Choroid plexus epithelial cell (primary cell): Measurements from ENCODE around the gene MCFD2.

Experiments
- DNase-seq: peaks from one replicate; pipeline ENCODE4 v3.0.0-alpha.2; 2010; ENCODE audit warnings: low read depth
- H3K4me3 ChIP-seq: 2 replicates; pipeline ENCODE4 v1.5.1; 2011; ENCODE audit warnings: low read depth, mild to moderate bottlenecking, control low read depth, low read length, moderate library complexity
- CTCF ChIP-seq: conservative IDR thresholded peaks from 2 replicates; pipeline ENCODE4 v1.5.1; 2011; ENCODE audit warnings: low read depth, mild to moderate bottlenecking, control low read depth, inconsistent platforms, low read length, moderate library complexity

The MCFD2 gene

GRCh38 chr2:46925474-46926351 lies 10.1 kb upstream of the MCFD2 start:
- DNase-seq = no peak
- TF ChIP-seq CTCF = no peak
- H3K4me3 ChIP-seq = no peak overlapping the region

- no peak for TF ChIP-seq CTCF
- no peak for DNase-seq
- no peak overlapping the region for H3K4me3 ChIP-seq
Measured at GRCh38 chr2:46924608-46925007, 9.0 kb upstream of the MCFD2 start.

GRCh38 chr2:46924038-46924437 lies 8.4 kb upstream of the MCFD2 start:
- H3K4me3 ChIP-seq = no peak overlapping the region
- DNase-seq = no peak
- no peak for TF ChIP-seq CTCF

GRCh38 chr2:46923041-46923528 lies 7.5 kb upstream of the MCFD2 start:
- H3K4me3 ChIP-seq = no peak overlapping the region
- TF ChIP-seq CTCF = no peak
- peak; percentile 31 for DNase-seq

GRCh38 chr2:46922606-46923005 lies 7.0 kb upstream of the MCFD2 start:
- no peak for TF ChIP-seq CTCF
- DNase-seq = no peak
- H3K4me3 ChIP-seq = no peak overlapping the region

- no peak for TF ChIP-seq CTCF
- DNase-seq = peak; percentile 49
- H3K4me3 ChIP-seq = no peak overlapping the region
Measured at GRCh38 chr2:46921676-46922448, 6.3 kb upstream of the MCFD2 start.
